CD14-positive monocyte (primary cell): ENCODE results near the gene GALNT14. TPM values are rescaled to one million over a fixed set of nuclear protein-coding genes. Genes with fewer than 3 reads are reported as not detected.

Experiments used
- DNase-seq, 3 donors: peaks; one replicate each; pipeline ENCODE4 v3.0.0-alpha.2; 2011 to 2022
- H2AFZ ChIP-seq: 2 replicates; pipeline ENCODE4 v1.6.0; 2012; ENCODE audit warnings: mild to moderate bottlenecking, low read depth, low read length, inconsistent platforms; ENCODE audit not compliant: insufficient read depth, poor library complexity, severe bottlenecking
- H3K27ac ChIP-seq, 2 donors: 1 replicate in 1 of 2; 2 replicates in 1 of 2; pipeline ENCODE4 v1.5.1; 2012 to 2013; ENCODE audit warnings: low read length in 2 of 2, control low read depth in 1 of 2, inconsistent platforms in 1 of 2, low read depth in 1 of 2, mild to moderate bottlenecking in 1 of 2
- H3K27me3 ChIP-seq, 2 donors: one replicate each; pipeline versions ENCODE4 v1.6.0 to v1.6.1; 2011 to 2013; ENCODE audit warnings: low read length in 2 of 2; ENCODE audit not compliant: control insufficient read depth in 2 of 2, insufficient read depth in 2 of 2
- H3K36me3 ChIP-seq, 2 donors: replicated peaks in 1 of 2; 1 replicate in 1 of 2; 2 replicates in 1 of 2; pipeline versions ENCODE4 v1.5.1 to v1.6.1; 2012 to 2013; ENCODE audit warnings: low read length in 2 of 2, control low read depth in 1 of 2, inconsistent platforms in 1 of 2, mild to moderate bottlenecking in 1 of 2; ENCODE audit not compliant: insufficient read depth in 2 of 2, control insufficient read depth in 1 of 2
- H3K4me1 ChIP-seq, 2 donors: 1 replicate in 1 of 2; 2 replicates in 1 of 2; pipeline versions ENCODE4 v1.5.1 to v1.6.1; 2012 to 2013; ENCODE audit warnings: low read length in 2 of 2, control low read depth in 1 of 2, inconsistent platforms in 1 of 2, mild to moderate bottlenecking in 1 of 2, moderate library complexity in 1 of 2; ENCODE audit not compliant: insufficient read depth in 2 of 2, control insufficient read depth in 1 of 2
- H3K4me2 ChIP-seq: replicated peaks from 2 replicates; pipeline ENCODE3; 2012; ENCODE audit warnings: low read length, moderate library complexity, mild to moderate bottlenecking; ENCODE audit not compliant: poor library complexity, severe bottlenecking; ENCODE audit errors: extremely low read depth
- H3K4me3 ChIP-seq, 3 experiments: fragments of 200-600 bp in 1 of 3; sonication (generic) in 1 of 3; replicated peaks in 1 of 3; 1 replicate in 2 of 3; 2 replicates in 1 of 3; pipeline ENCODE4 v1.5.1; 2011 to 2013; ENCODE audit warnings: low read length in 3 of 3, mild to moderate bottlenecking in 3 of 3, control low read depth in 2 of 3, low read depth in 2 of 3, inconsistent platforms in 1 of 3, moderate library complexity in 1 of 3
- H3K79me2 ChIP-seq: 2 replicates; pipeline ENCODE4 v1.6.0; 2012; ENCODE audit warnings: mild to moderate bottlenecking, control low read depth, inconsistent platforms, low read length, moderate library complexity; ENCODE audit not compliant: insufficient read depth
- H3K9ac ChIP-seq: 2 replicates; pipeline ENCODE4 v1.6.0; 2017; ENCODE audit warnings: low read length, mild to moderate bottlenecking; ENCODE audit not compliant: insufficient read depth, poor library complexity, severe bottlenecking
- H3K9me3 ChIP-seq, 2 donors: replicated peaks in 1 of 2; 1 replicate in 1 of 2; 2 replicates in 1 of 2; pipeline versions ENCODE4 v1.5.1 to v1.6.1; 2012 to 2013; ENCODE audit warnings: low read length in 2 of 2, control low read depth in 1 of 2; ENCODE audit not compliant: control insufficient read depth in 1 of 2, insufficient read depth in 1 of 2
- H4K20me1 ChIP-seq: 2 replicates; pipeline ENCODE4 v1.6.0; 2012; ENCODE audit warnings: mild to moderate bottlenecking, low read length, control low read depth, moderate library complexity; ENCODE audit not compliant: insufficient read depth
- H3K27ac Mint-ChIP-seq, 7 donors: one replicate each; pipeline ENCODE4 v1.8.0; 2020; ENCODE audit warnings: mild to moderate bottlenecking in 7 of 7, mixed read lengths in 7 of 7, moderate library complexity in 6 of 7, inconsistent platforms in 2 of 7
- H3K27me3 Mint-ChIP-seq, 3 donors: one replicate each; pipeline ENCODE4 v1.8.0; 2021 to 2022; ENCODE audit warnings: low read depth in 3 of 3, mild to moderate bottlenecking in 3 of 3, mixed read lengths in 3 of 3, moderate library complexity in 3 of 3, inconsistent platforms in 1 of 3
- H3K36me3 Mint-ChIP-seq, 2 donors: one replicate each; pipeline ENCODE4 v1.8.0; 2020; ENCODE audit warnings: mixed read lengths in 2 of 2, inconsistent platforms in 1 of 2, mild to moderate bottlenecking in 1 of 2
- H3K4me1 Mint-ChIP-seq: one replicate; pipeline ENCODE4 v1.8.0; 2020; ENCODE audit warnings: mild to moderate bottlenecking, mixed read lengths
- H3K4me3 Mint-ChIP-seq, 2 donors: one replicate each; pipeline ENCODE4 v1.8.0; 2020; ENCODE audit warnings: mild to moderate bottlenecking in 2 of 2, mixed read lengths in 2 of 2, moderate library complexity in 1 of 2
- H3K9me3 Mint-ChIP-seq, 7 donors: one replicate each; pipeline ENCODE4 v1.8.0; 2020 to 2022; ENCODE audit warnings: mixed read lengths in 7 of 7, mild to moderate bottlenecking in 6 of 7, moderate library complexity in 6 of 7, inconsistent platforms in 2 of 7
- CTCF ChIP-seq: fragments of 200-600 bp; IDR thresholded peaks from one replicate; pipeline ENCODE4 v1.8.0; 2022; ENCODE audit warnings: antibody characterized with exemption, mild to moderate bottlenecking
- WGBS: methylation state at CpG from one replicate; pipeline ENCODE4 v1.1.5; 2013; ENCODE audit warnings: missing lambda C conversion rate; ENCODE audit not compliant: insufficient coverage; 5-methylcytosine and 5-hydroxymethylcytosine counted together
- intact Hi-C, 2 donors: fragments of 100-400 bp; cut with micrococcal nuclease; formaldehyde crosslinking; loops; one replicate each; pipeline versions ENCODE4 v1.15.0 to v1.15.1; 2023
- polyA plus RNA-seq, 3 donors: library from polyadenylated mRNA; depleted of rRNA in 1 of 3; unstranded in 2 of 3; stranded (reverse) in 1 of 3; fragments of 300-500 nt in 2 of 3; fragments of >200 nt in 1 of 3; fragmentation: Illumina TruSeq in 2 of 3; gene quantifications; 1 replicate in 2 of 3; 2 replicates in 1 of 3; pipeline ENCODE4 v1.2.3, GENCODE V29; 2012 to 2021

GALNT14 gene
- polyA plus RNA-seq, 3 donors, result 0.33 TPM; not detected in 2

- H3K27ac Mint-ChIP-seq, result peak overlapping the region in 1 of 7 donors; percentile 64
- 77% methylated on average over 4 of the region's 5 CpGs for WGBS
- Histone ChIP-seq H4K20me1 (no peaks in the 10 kb centered on the region), H3K27ac (no peak overlapping the region), H3K4me3 (no peak overlapping the region), H3K9me3 (no peaks in the 10 kb centered on the region), H3K79me2 (no peaks in the 10 kb centered on the region), H3K9ac (no peak overlapping the region), H3K4me2 (no peak overlapping the region), H3K27me3 (no peaks in the 10 kb centered on the region), H3K36me3 (no peaks in the 10 kb centered on the region), H3K4me1 (no peaks in the 10 kb centered on the region), H2AFZ (no peak overlapping the region)
- intact Hi-C loops, result no loop called here
- no peak overlapping the region for H3K4me3 Mint-ChIP-seq
- peaks cover 0 to 6% (median 0%) of the 10 kb centered on the region in 7 donors for H3K9me3 Mint-ChIP-seq
- H3K4me1 Mint-ChIP-seq, result no peaks in the 10 kb centered on the region
- no peak for DNase-seq
- peaks cover 0 to 3% (median 0%) of the 10 kb centered on the region in 3 donors for H3K27me3 Mint-ChIP-seq
- H3K36me3 Mint-ChIP-seq, result no peaks in the 10 kb centered on the region
- TF ChIP-seq CTCF, result no peak
Measured at GRCh38 chr2:31107591-31108300, 30.5 kb downstream of the GALNT14 start.

GRCh38 chr2:31101701-31102100 lies 36.5 kb downstream of the GALNT14 start:
- Histone ChIP-seq H3K79me2 (no peaks in the 10 kb centered on the region), H3K27me3 (no peaks in the 10 kb centered on the region), H3K4me2 (no peak overlapping the region), H2AFZ (no peak overlapping the region), H3K27ac (no peak overlapping the region), H3K9me3 (no peaks in the 10 kb centered on the region), H3K4me1 (no peaks in the 10 kb centered on the region), H3K36me3 (no peaks in the 10 kb centered on the region), H3K9ac (no peak overlapping the region), H3K4me3 (no peak overlapping the region), H4K20me1 (no peaks in the 10 kb centered on the region)
- Mint-ChIP-seq H3K27me3 (peaks cover 0 to 2% (median 1%) of the 10 kb centered on the region in 3 donors), H3K4me3 (no peak overlapping the region), H3K27ac (no peak overlapping the region), H3K9me3 (peaks cover 0 to 6% (median 2%) of the 10 kb centered on the region in 7 donors), H3K4me1 (no peaks in the 10 kb centered on the region), H3K36me3 (no peaks in the 10 kb centered on the region)
- no CpG with 5 or more reads among the region's 2 CpGs for WGBS
- no peak for TF ChIP-seq CTCF
- intact Hi-C loops, result no loop called here
- DNase-seq, result peak in 1 of 3 donors; percentile 31
